Trophoblast cell (in vitro differentiated cells and primary cell): ENCODE measurements around the gene HECTD4.
A peak's percentile ranks its signal among the peaks of the same experiment; 100 is the strongest.

Source experiments
- DNase-seq, 2 donors: peaks; one replicate each; pipeline ENCODE4 v3.0.0-alpha.2; 2016
- H2AFZ ChIP-seq: 2 replicates; pipeline ENCODE4 v1.6.1; 2013; ENCODE audit warnings: low read length, moderate library complexity, mild to moderate bottlenecking; ENCODE audit not compliant: insufficient read depth, poor library complexity
- H2AK5ac ChIP-seq: 2 replicates; pipeline ENCODE4 v1.6.1; 2013; ENCODE audit warnings: mild to moderate bottlenecking, low read length
- H2BK120ac ChIP-seq: 2 replicates; pipeline ENCODE4 v1.6.1; 2013; ENCODE audit warnings: low read length, mild to moderate bottlenecking, moderate library complexity; ENCODE audit not compliant: insufficient read depth, poor library complexity
- H2BK12ac ChIP-seq: 2 replicates; pipeline ENCODE4 v1.6.1; 2013; ENCODE audit warnings: mild to moderate bottlenecking, low read length, moderate library complexity
- H2BK5ac ChIP-seq: 2 replicates; pipeline ENCODE4 v1.6.1; 2013; ENCODE audit warnings: low read length, low read depth, moderate library complexity, mild to moderate bottlenecking; ENCODE audit not compliant: poor library complexity
- H3K14ac ChIP-seq: 2 replicates; pipeline ENCODE4 v1.6.1; 2013; ENCODE audit warnings: mild to moderate bottlenecking, low read length
- H3K18ac ChIP-seq: 2 replicates; pipeline ENCODE4 v1.6.1; 2013; ENCODE audit warnings: mild to moderate bottlenecking, low read length
- H3K23ac ChIP-seq: 2 replicates; pipeline ENCODE4 v1.6.1; 2013; ENCODE audit warnings: low read length
- H3K27ac ChIP-seq: 2 replicates; pipeline ENCODE4 v1.5.1; 2013; ENCODE audit warnings: low read depth, mild to moderate bottlenecking, inconsistent platforms, low read length, moderate library complexity
- H3K27me3 ChIP-seq: 2 replicates; pipeline ENCODE4 v1.6.1; 2013; ENCODE audit warnings: inconsistent platforms, mild to moderate bottlenecking, low read length, moderate library complexity; ENCODE audit not compliant: insufficient read depth
- H3K36me3 ChIP-seq, 2 experiments: 1 replicate in 1 of 2; 2 replicates in 1 of 2; pipeline ENCODE4 v1.6.1; 2013; ENCODE audit warnings: low read length in 2 of 2, mild to moderate bottlenecking in 2 of 2, moderate library complexity in 1 of 2; ENCODE audit not compliant: insufficient read depth in 2 of 2, control insufficient read depth in 1 of 2
- H3K4ac ChIP-seq: 2 replicates; pipeline ENCODE4 v1.6.1; 2013; ENCODE audit warnings: low read depth, mild to moderate bottlenecking, low read length, moderate library complexity
- H3K4me1 ChIP-seq, 2 experiments: 1 replicate in 1 of 2; 2 replicates in 1 of 2; pipeline ENCODE4 v1.6.1; 2013; ENCODE audit warnings: low read length in 2 of 2, mild to moderate bottlenecking in 2 of 2, moderate library complexity in 1 of 2; ENCODE audit not compliant: insufficient read depth in 2 of 2, control insufficient read depth in 1 of 2
- H3K4me2 ChIP-seq: 2 replicates; pipeline ENCODE4 v1.6.1; 2013; ENCODE audit warnings: inconsistent platforms, mild to moderate bottlenecking, low read length, moderate library complexity
- H3K4me3 ChIP-seq: 2 replicates; pipeline ENCODE4 v1.5.1; 2013; ENCODE audit warnings: mild to moderate bottlenecking, low read depth, low read length, inconsistent platforms
- H3K79me1 ChIP-seq: one replicate; pipeline ENCODE4 v1.6.1; 2013; ENCODE audit warnings: low read length
- H3K79me2 ChIP-seq: 2 replicates; pipeline ENCODE4 v1.6.1; 2013; ENCODE audit warnings: low read length, mild to moderate bottlenecking; ENCODE audit not compliant: control insufficient read depth, insufficient read depth, poor library complexity
- H3K9ac ChIP-seq: 2 replicates; pipeline ENCODE4 v1.6.1; 2013; ENCODE audit warnings: mild to moderate bottlenecking, low read length
- H3K9me3 ChIP-seq: 2 replicates; pipeline ENCODE4 v1.6.1; 2013; ENCODE audit warnings: low read depth, mild to moderate bottlenecking, control low read depth, inconsistent platforms, low read length; ENCODE audit not compliant: insufficient read depth
- H4K12ac ChIP-seq: 2 replicates; pipeline ENCODE4 v1.6.1; 2013; ENCODE audit warnings: low read depth, mild to moderate bottlenecking, low read length, moderate library complexity
- H4K8ac ChIP-seq: 2 replicates; pipeline ENCODE4 v1.6.1; 2013; ENCODE audit warnings: low read depth, mild to moderate bottlenecking, low read length, moderate library complexity
- H4K91ac ChIP-seq: one replicate; pipeline ENCODE4 v1.6.1; 2013; ENCODE audit warnings: low read depth, mild to moderate bottlenecking, low read length, moderate library complexity
- WGBS: extraction: QIAGEN DNeasy Blood & Tissue Kit; methylation state at CpG from one replicate; pipeline ENCODE4 v1.1.7; 2013; ENCODE audit warnings: missing lambda C conversion rate; ENCODE audit not compliant: insufficient read length, insufficient coverage; ENCODE audit errors: extremely low coverage; 5-methylcytosine and 5-hydroxymethylcytosine counted together

HECTD4 gene

GRCh38 chr12:112420740-112421139 lies 38.5 kb upstream of the HECTD4 start:
- H2AFZ ChIP-seq: no peak overlapping the region
- H3K4ac ChIP-seq: peak overlapping the region; percentile 90
- no peak for DNase-seq
- no peak overlapping the region for H3K27ac ChIP-seq
- H4K91ac ChIP-seq: no peak overlapping the region
- H2BK5ac ChIP-seq: no peak overlapping the region
- no peak overlapping the region for H3K23ac ChIP-seq
- no peak overlapping the region for H2BK120ac ChIP-seq
- H3K36me3 ChIP-seq: peaks cover 0 to 2% of the 10 kb centered on the region in 2 experiments
- no CpG with 5 or more reads among the region's 3 CpGs for WGBS
- peaks cover 0 to 4% of the 10 kb centered on the region in 2 experiments for H3K4me1 ChIP-seq
- H3K18ac ChIP-seq: no peak overlapping the region
- peaks cover 17% of the 10 kb centered on the region for H3K79me2 ChIP-seq
- H3K4me3 ChIP-seq: no peak overlapping the region
- no peaks in the 10 kb centered on the region for H3K27me3 ChIP-seq
- no peak overlapping the region for H3K14ac ChIP-seq
- H3K4me2 ChIP-seq: peak overlapping the region; percentile 28
- no peak overlapping the region for H2AK5ac ChIP-seq
- H3K9ac ChIP-seq: no peak overlapping the region
- H4K8ac ChIP-seq: no peak overlapping the region
- peaks cover 11% of the 10 kb centered on the region for H3K79me1 ChIP-seq
- H3K9me3 ChIP-seq: no peaks in the 10 kb centered on the region
- no peak overlapping the region for H2BK12ac ChIP-seq
- no peak overlapping the region for H4K12ac ChIP-seq

- Histone ChIP-seq H3K4me1 (peaks cover 0 to 4% of the 10 kb centered on the region in 2 experiments), H3K79me2 (peaks cover 14% of the 10 kb centered on the region)
Observed at GRCh38 chr12:112419297-112420133, 37.3 kb upstream of the HECTD4 start.

GRCh38 chr12:112418608-112419296 lies 36.5 kb upstream of the HECTD4 start, which contains the start of gene PTPN11:
TSS of gene PTPN11 (plus strand) at chr12:112418947. CDS start at chr12:112419112, 165 bp downstream.
- Histone ChIP-seq H2BK120ac (peak within 1 kb of the TSS; percentile 85), H3K79me2 (peaks cover 14% of the 10 kb centered on the region), H3K9me3 (no peaks in the 10 kb centered on the region), H3K4me2 (peak within 1 kb of the TSS; percentile 68), H3K9ac (peak within 1 kb of the TSS; percentile 98), H2AFZ (peak within 1 kb of the TSS; percentile 75), H3K27ac (peak within 1 kb of the TSS; percentile 94), H3K4ac (peak within 1 kb of the TSS; percentile 88), H3K27me3 (no peaks in the 10 kb centered on the region), H4K91ac (peak within 1 kb of the TSS; percentile 88), H2BK12ac (no peak within 1 kb of the TSS), H2BK5ac (peak within 1 kb of the TSS; percentile 97), H4K12ac (peak within 1 kb of the TSS; percentile 93), H3K18ac (peak within 1 kb of the TSS; percentile 68), H3K36me3 (no peaks in the 10 kb centered on the region), H3K4me3 (peak within 1 kb of the TSS; percentile 98), H3K23ac (no peak within 1 kb of the TSS), H3K14ac (peak within 1 kb of the TSS; percentile 87), H4K8ac (peak within 1 kb of the TSS; percentile 97), H2AK5ac (peak within 1 kb of the TSS; percentile 63), H3K79me1 (peaks cover 11% of the 10 kb centered on the region), H3K4me1 (peaks cover 0 to 4% of the 10 kb centered on the region in 2 experiments)
- WGBS: no CpG with 5 or more reads among the region's 89 CpGs
- DNase-seq: peak; percentile 76 to 83

More at GRCh38 chr12:112419297-112420133, 37.3 kb upstream of the HECTD4 start:
- peak overlapping the region; percentile 97 for H2BK5ac ChIP-seq
- peak overlapping the region; percentile 75 for H2AFZ ChIP-seq
- H3K27ac ChIP-seq: peak overlapping the region; percentile 94
- H4K8ac ChIP-seq: peak overlapping the region; percentile 97
- H4K12ac ChIP-seq: peak overlapping the region; percentile 77
- H3K4ac ChIP-seq: peak overlapping the region; percentile 88
- H3K27me3 ChIP-seq: no peaks in the 10 kb centered on the region
- H2BK12ac ChIP-seq: no peak overlapping the region
- peak overlapping the region; percentile 63 for H2AK5ac ChIP-seq
- peak; percentile 82 to 92 for DNase-seq
- peak overlapping the region; percentile 87 for H3K14ac ChIP-seq
- peak overlapping the region; percentile 85 for H2BK120ac ChIP-seq
- no peaks in the 10 kb centered on the region for H3K9me3 ChIP-seq
- H3K36me3 ChIP-seq: no peaks in the 10 kb centered on the region
- H3K4me2 ChIP-seq: peak overlapping the region; percentile 64
- WGBS: no CpG with 5 or more reads among the region's 31 CpGs
- peak overlapping the region; percentile 98 for H3K4me3 ChIP-seq
- H3K23ac ChIP-seq: no peak overlapping the region
- H3K18ac ChIP-seq: peak overlapping the region; percentile 68
- H3K79me1 ChIP-seq: peaks cover 11% of the 10 kb centered on the region
- H4K91ac ChIP-seq: peak overlapping the region; percentile 88
- peak overlapping the region; percentile 98 for H3K9ac ChIP-seq

- H2AFZ ChIP-seq: peak overlapping the region; percentile 75
- H2BK5ac ChIP-seq: no peak overlapping the region
- H3K79me1 ChIP-seq: peaks cover 11% of the 10 kb centered on the region
- H3K27me3 ChIP-seq: no peaks in the 10 kb centered on the region
- H3K4ac ChIP-seq: peak overlapping the region; percentile 35
- no CpG with 5 or more reads among the region's 18 CpGs for WGBS
- H3K14ac ChIP-seq: peak overlapping the region; percentile 78
- peak overlapping the region; percentile 94 for H3K27ac ChIP-seq
- H4K12ac ChIP-seq: peak overlapping the region; percentile 80
- peak overlapping the region; percentile 67 for H2BK120ac ChIP-seq
- no peak overlapping the region for H2AK5ac ChIP-seq
- H3K9me3 ChIP-seq: no peaks in the 10 kb centered on the region
- H3K4me1 ChIP-seq: peaks cover 0 to 4% of the 10 kb centered on the region in 2 experiments
- no peaks in the 10 kb centered on the region for H3K36me3 ChIP-seq
- peaks cover 14% of the 10 kb centered on the region for H3K79me2 ChIP-seq
- no peak for DNase-seq
- peak overlapping the region; percentile 68 for H3K4me2 ChIP-seq
- H3K9ac ChIP-seq: peak overlapping the region; percentile 96
- H4K8ac ChIP-seq: peak overlapping the region; percentile 97
- peak overlapping the region; percentile 48 for H3K18ac ChIP-seq
- H4K91ac ChIP-seq: peak overlapping the region; percentile 72
- H3K4me3 ChIP-seq: peak overlapping the region; percentile 98
- H2BK12ac ChIP-seq: no peak overlapping the region
- no peak overlapping the region for H3K23ac ChIP-seq
Observed at GRCh38 chr12:112418273-112418607, 36.0 kb upstream of the HECTD4 start.
